H1 (cell line): ENCODE results near the gene PDXP. TPM values are rescaled to one million over a fixed set of nuclear protein-coding genes. Genes with fewer than 3 reads are reported as not detected.

Experiments
- CTCF ChIA-PET: fragments of 300-600 bp; sonication (Branson Sonifier 250); formaldehyde crosslinking; loops from one replicate; lab custom pipeline; 2021; ENCODE audit not compliant: partially characterized antibody; lab: Charles Lee
- POLR2A ChIA-PET: fragments of 300-600 bp; sonication (Branson Sonifier 250); formaldehyde crosslinking; loops from one replicate; lab custom pipeline; 2021; ENCODE audit warnings: inconsistent platforms; ENCODE audit not compliant: partially characterized antibody; lab: Charles Lee
- DNase-seq, 2 experiments: peaks; one replicate each; pipeline versions ENCODE4 v3.0.0 to v3.0.0-alpha.2; 2010 to 2022; ENCODE audit warnings: low spot score in 2 of 2, low read depth in 1 of 2, mixed read lengths in 1 of 2
- FAIRE-seq: peaks from 2 replicates; lab custom pipeline; 2011; peaks lifted over from hg19 to GRCh38; lab: Jason Lieb, UNC
- H2AFZ ChIP-seq: 2 replicates; pipeline ENCODE4 v1.8.1; 2012; ENCODE audit warnings: low read length, inconsistent platforms
- H2AK5ac ChIP-seq: 2 replicates; pipeline ENCODE4 v1.6.1; 2013; ENCODE audit warnings: low read depth, low read length
- H2BK120ac ChIP-seq: replicated peaks from 2 replicates; pipeline ENCODE3; 2013; ENCODE audit warnings: low read depth, low read length, inconsistent platforms
- H2BK12ac ChIP-seq: 2 replicates; pipeline ENCODE4 v1.6.1; 2013; ENCODE audit warnings: low read depth, low read length
- H2BK15ac ChIP-seq: 2 replicates; pipeline ENCODE4 v1.6.1; 2013; ENCODE audit warnings: low read length
- H2BK20ac ChIP-seq: 2 replicates; pipeline ENCODE4 v1.6.1; 2013; ENCODE audit warnings: low read length
- H2BK5ac ChIP-seq: 2 replicates; pipeline ENCODE4 v1.6.1; 2013; ENCODE audit warnings: low read depth, low read length
- H3K14ac ChIP-seq: 2 replicates; pipeline ENCODE4 v1.6.1; 2013; ENCODE audit warnings: inconsistent platforms; ENCODE audit not compliant: insufficient read length
- H3K18ac ChIP-seq: 2 replicates; pipeline ENCODE4 v1.6.1; 2013; ENCODE audit warnings: low read length; ENCODE audit errors: extremely low read depth
- H3K23ac ChIP-seq: 2 replicates; pipeline ENCODE4 v1.6.1; 2013; ENCODE audit warnings: inconsistent platforms; ENCODE audit not compliant: insufficient read length
- H3K23me2 ChIP-seq: 2 replicates; pipeline ENCODE4 v1.6.1; 2013; ENCODE audit warnings: low read depth, low read length
- H3K27ac ChIP-seq: 2 replicates; pipeline ENCODE4 v1.6.1; 2011; ENCODE audit warnings: low read depth, low read length, inconsistent platforms
- H3K27me3 ChIP-seq, 4 experiments: replicated peaks in 1 of 4; 1 replicate in 1 of 4; 2 replicates in 3 of 4; pipeline versions ENCODE4 v1.6.1 to v1.8.1; 2011 to 2013; ENCODE audit warnings: low read length in 3 of 4, mild to moderate bottlenecking in 3 of 4, inconsistent platforms in 2 of 4, mixed read lengths in 2 of 4, moderate library complexity in 1 of 4; ENCODE audit not compliant: control insufficient read depth in 3 of 4, insufficient read depth in 3 of 4; ENCODE audit errors: extremely low read depth in 1 of 4
- H3K36me3 ChIP-seq, 4 experiments: 2 replicates each; pipeline versions ENCODE4 v1.6.1 to v1.8.1; 2011 to 2013; ENCODE audit warnings: mild to moderate bottlenecking in 4 of 4, low read length in 3 of 4, moderate library complexity in 2 of 4, control low read depth in 1 of 4, inconsistent platforms in 1 of 4; ENCODE audit not compliant: insufficient read depth in 4 of 4, control insufficient read depth in 2 of 4
- H3K4ac ChIP-seq: replicated peaks from 2 replicates; pipeline ENCODE3; 2013; ENCODE audit warnings: low read length, low read depth, mixed read lengths, inconsistent platforms; ENCODE audit not compliant: insufficient read length
- H3K4me1 ChIP-seq, 4 experiments: replicated peaks in 1 of 4; 1 replicate in 1 of 4; 2 replicates in 3 of 4; pipeline versions ENCODE4 v1.6.1 to v1.8.1; 2011 to 2013; ENCODE audit warnings: low read length in 3 of 4, inconsistent platforms in 2 of 4, mixed read lengths in 1 of 4; ENCODE audit not compliant: insufficient read depth in 4 of 4, control insufficient read depth in 3 of 4
- H3K4me2 ChIP-seq, 2 experiments: 2 replicates each; pipeline versions ENCODE4 v1.6.1 to v1.8.1; 2011 to 2013; ENCODE audit warnings: low read depth in 2 of 2, low read length in 2 of 2, control low read depth in 1 of 2, inconsistent platforms in 1 of 2, mild to moderate bottlenecking in 1 of 2; ENCODE audit not compliant: insufficient read depth in 1 of 2
- H3K4me3 ChIP-seq, 4 experiments: fragments of 200-600, 300-600 bp in 1 of 4; sonication (generic), shearing (Covaris generic), sonication (Bioruptor Twin) in 1 of 4; 2 replicates each; pipeline versions ENCODE4 v1.5.1 to v1.8.1; 2011 to 2016; ENCODE audit warnings: low read length in 4 of 4, low read depth in 3 of 4, control low read depth in 2 of 4, inconsistent platforms in 2 of 4, mild to moderate bottlenecking in 2 of 4, mixed read lengths in 1 of 4, moderate library complexity in 1 of 4; ENCODE audit not compliant: insufficient read depth in 2 of 4; ENCODE audit errors: extremely low read depth in 1 of 4
- H3K56ac ChIP-seq: replicated peaks from 2 replicates; pipeline ENCODE3; 2013; ENCODE audit warnings: low read depth, mild to moderate bottlenecking, mixed read lengths, low read length, inconsistent platforms; ENCODE audit not compliant: insufficient read length
- H3K79me1 ChIP-seq: 2 replicates; pipeline ENCODE4 v1.6.1; 2013; ENCODE audit warnings: low read depth, low read length, control low read depth
- H3K79me2 ChIP-seq, 2 experiments: 2 replicates each; pipeline versions ENCODE4 v1.6.1 to v1.8.1; 2012 to 2013; ENCODE audit warnings: low read length in 2 of 2, mild to moderate bottlenecking in 2 of 2, inconsistent platforms in 1 of 2; ENCODE audit not compliant: insufficient read depth in 2 of 2, control insufficient read depth in 1 of 2
- H3K9ac ChIP-seq, 4 experiments: replicated peaks in 1 of 4; 1 replicate in 1 of 4; 2 replicates in 3 of 4; pipeline versions ENCODE4 v1.6.1 to v1.8.1; 2011 to 2013; ENCODE audit warnings: low read depth in 3 of 4, low read length in 3 of 4, control low read depth in 2 of 4, mild to moderate bottlenecking in 2 of 4, moderate library complexity in 2 of 4, inconsistent platforms in 1 of 4; ENCODE audit errors: extremely low read depth in 1 of 4
- H3K9me3 ChIP-seq, 2 experiments: 2 replicates each; pipeline versions ENCODE4 v1.6.1 to v1.8.1; 2012 to 2013; ENCODE audit warnings: mild to moderate bottlenecking in 2 of 2, moderate library complexity in 2 of 2, control low read depth in 1 of 2, inconsistent platforms in 1 of 2, low read depth in 1 of 2, low read length in 1 of 2, mixed read lengths in 1 of 2; ENCODE audit not compliant: insufficient read depth in 2 of 2
- H4K20me1 ChIP-seq, 2 experiments: replicated peaks in 1 of 2; 2 replicates each; pipeline versions ENCODE3 to v1.8.1; 2011 to 2013; ENCODE audit warnings: inconsistent platforms in 2 of 2, low read length in 2 of 2, mild to moderate bottlenecking in 1 of 2; ENCODE audit not compliant: insufficient read depth in 2 of 2, control insufficient read depth in 1 of 2
- H4K5ac ChIP-seq: 2 replicates; pipeline ENCODE4 v1.6.1; 2013; ENCODE audit warnings: low read length, low read depth, mixed read lengths, inconsistent platforms; ENCODE audit not compliant: insufficient read length
- H4K8ac ChIP-seq: 2 replicates; pipeline ENCODE4 v1.8.0; 2013; ENCODE audit warnings: mild to moderate bottlenecking, moderate library complexity, low read length, inconsistent platforms; ENCODE audit not compliant: insufficient read depth; ENCODE audit errors: extremely low read depth
- H4K91ac ChIP-seq: replicated peaks from 2 replicates; pipeline ENCODE3; 2013; ENCODE audit warnings: low read length, mixed read lengths, inconsistent platforms; ENCODE audit not compliant: insufficient read length
- CBX5 ChIP-seq: fragments of 300-800, 300-1000 bp; sonication (generic); IDR thresholded peaks from 2 replicates; pipeline ENCODE4 v1.7.1; 2016; ENCODE audit warnings: antibody characterized with exemption, low read length, low read depth
- KDM5A ChIP-seq: fragments of 200-600 bp; IDR thresholded peaks from 2 replicates; pipeline ENCODE4 v1.7.1; 2012; ENCODE audit warnings: mild to moderate bottlenecking, low read length, inconsistent platforms, mixed read lengths
- TEAD4 ChIP-seq: IDR thresholded peaks from 2 replicates; pipeline ENCODE4 v1.6.1; 2012; ENCODE audit warnings: low read depth, low read length, inconsistent platforms, mixed read lengths
- WGBS, 2 experiments: shearing (Covaris generic) in 1 of 2; methylation state at CpG; one replicate each; pipeline versions ENCODE4 v1.1.6 to v1.1.7; 2013 to 2015; ENCODE audit warnings: low lambda C conversion rate in 2 of 2, mixed read lengths in 2 of 2, inconsistent platforms in 1 of 2, low coverage in 1 of 2, missing lambda C conversion rate in 1 of 2; ENCODE audit not compliant: insufficient replicate concordance in 2 of 2, insufficient coverage in 1 of 2, insufficient read length in 1 of 2; ENCODE audit errors: extremely low coverage in 1 of 2, missing lambda C conversion rate in 1 of 2; 5-methylcytosine and 5-hydroxymethylcytosine counted together
- polyA plus RNA-seq, 7 experiments: library from polyadenylated mRNA; depleted of rRNA in 3 of 7; stranded (reverse) in 5 of 7; unstranded in 2 of 7; fragments of >200 nt in 5 of 7; fragments of 200-250 nt in 2 of 7; gene quantifications; 1 replicate in 5 of 7; 2 replicates in 1 of 7; 4 replicates in 1 of 7; pipeline versions ENCODE4 v1.2.1 to v1.2.3, GENCODE V29; 2011 to 2013; ENCODE audit warnings: missing spikeins in 2 of 7, mixed read lengths in 2 of 7
- total RNA-seq: library from RNA; stranded (reverse); fragmentation: NEBNext Ultra II Directional; extraction: Animal tissue kit (Norgen Biotek cat#: 25700); gene quantifications from 2 replicates; pipeline ENCODE4 v1.2.1, GENCODE V29; 2021

The PDXP gene
- total and polyA plus RNA-seq, 2 of the 8 experiments (the other 6 are each of a cell fraction or from before 2014, with no cell fraction given), result 36.6 to 67.7 TPM

GRCh38 chr22:37674248-37674647, 15.7 kb downstream of the PDXP start:
- Histone ChIP-seq H3K14ac (no peak overlapping the region), H2AFZ (no peak overlapping the region), H4K5ac (no peak overlapping the region), H2BK120ac (no peak overlapping the region), H3K27me3 (peaks cover 0 to 2% (median 0%) of the 10 kb centered on the region in 4 experiments; a peak in 1 of 7 replicates), H3K23ac (no peak overlapping the region), H2BK15ac (no peak overlapping the region), H2BK20ac (no peak overlapping the region), H2BK5ac (no peak overlapping the region), H3K36me3 (no peaks in the 10 kb centered on the region), H3K4me2 (no peak overlapping the region), H3K9me3 (no peaks in the 10 kb centered on the region), H3K27ac (no peak overlapping the region), H2BK12ac (0 out of 2 replicates have a peak overlapping the region, but pooled peaks have one; percentile 27), H3K18ac (no peak overlapping the region), H3K23me2 (peaks cover 2% of the 10 kb centered on the region; the same call in 1 of the 2 replicates), H2AK5ac (peak overlapping the region; percentile 24; the same call in 1 of the 2 replicates), H3K4ac (no peak overlapping the region), H3K56ac (no peak overlapping the region), H3K79me1 (no peaks in the 10 kb centered on the region), H3K9ac (no peak overlapping the region), H3K4me1 (peaks cover 0 to 19% (median 13%) of the 10 kb centered on the region in 4 experiments; a peak in 6 of 7 replicates), H3K79me2 (0 out of 4 replicates have a peak, but pooled peaks cover 0 to 2% of the 10 kb centered on the region in 2 experiments), H3K4me3 (no peak overlapping the region), H4K20me1 (peaks cover 0 to 2% of the 10 kb centered on the region in 2 experiments), H4K91ac (no peak overlapping the region), H4K8ac (no peak overlapping the region)
- CTCF ChIA-PET, result interaction anchor here (0.8 to 16.3 kb wide), 6 partner anchors 12 to 57 kb away, joined by 3 to 261 read pairs (median 4); partner anchors contain the start of genes SH3BP1 and TRIOBP
- FAIRE-seq (no peak), DNase-seq (no peak)
- no peak for TF ChIP-seq TEAD4
- TF ChIP-seq CBX5, result no peak
- no peak for TF ChIP-seq KDM5A
- 88% methylated on average over 12 of the region's 12 CpGs; no CpG with 5 or more reads in 1 of the 2 experiments for WGBS, 2 experiments
- POLR2A ChIA-PET, result interaction anchor here (0.5 to 1.6 kb wide), 3 partner anchors 11 to 130 kb away, joined by 3 read pairs; a partner anchor contains a TSS
